MM.1S (cell line): ENCODE results near the gene IQCC.

ENCODE experiments used
- CTCF ChIP-seq: fragments of 300-600 bp; sonication (generic); IDR thresholded peaks from 2 replicates; pipeline ENCODE4 v1.5.1; 2016; ENCODE audit warnings: antibody characterized with exemption, low read length, mixed read lengths
- EZH2 ChIP-seq: fragments of 300-600 bp; sonication (generic); optimal IDR thresholded peaks from 2 replicates; pipeline ENCODE3; 2017; ENCODE audit warnings: low read depth, mild to moderate bottlenecking, antibody characterized with exemption, low read length, mixed read lengths
- EZH2phosphoT487 ChIP-seq: fragments of 300-600 bp; sonication (generic); IDR thresholded peaks from 2 replicates; pipeline ENCODE4 v1.6.1; 2018; ENCODE audit warnings: antibody characterized with exemption, low read length

DNA sequence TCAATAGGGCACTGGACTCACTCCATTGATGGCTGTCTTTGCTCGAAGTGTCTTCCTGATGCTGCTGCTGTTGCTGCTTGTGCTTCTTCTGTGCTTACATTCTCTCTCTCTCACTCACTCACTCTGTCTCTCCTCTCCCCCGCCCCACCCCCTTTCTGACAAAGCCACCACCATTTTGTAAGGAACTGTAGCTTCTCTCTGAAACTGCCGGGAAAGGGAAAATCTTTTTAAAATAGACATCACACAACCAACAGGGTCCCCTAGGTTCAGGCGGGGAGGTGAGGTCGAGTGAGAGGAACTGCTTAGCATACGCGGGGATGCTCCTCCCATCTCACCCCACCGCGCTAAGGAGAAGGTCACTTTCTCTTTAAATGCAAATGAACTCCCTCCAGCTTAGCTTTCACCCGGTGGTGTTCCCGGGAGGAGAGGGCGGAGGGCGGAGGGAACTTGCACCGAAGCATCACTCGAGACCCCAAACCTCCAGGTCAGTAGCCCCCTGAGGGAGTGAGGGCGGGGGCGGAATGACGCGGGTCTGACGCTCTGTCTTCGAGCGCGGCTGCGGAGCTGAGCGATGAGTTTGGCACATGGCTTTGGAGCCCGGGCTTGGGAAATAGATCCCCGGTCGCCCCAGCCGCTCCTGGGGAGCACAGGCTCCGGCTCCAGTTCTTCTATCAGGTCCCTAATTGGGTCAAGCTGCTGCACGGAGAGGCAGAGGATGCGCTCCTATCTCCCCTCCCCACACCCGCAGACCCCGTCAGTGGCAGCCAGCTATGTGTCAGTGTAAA is 5.1 kb upstream of the IQCC start, which contains the start of gene CCDC28B:
- TF ChIP-seq CTCF = no peak
- no peak for TF ChIP-seq EZH2
- no peak for TF ChIP-seq EZH2phosphoT487
